H1 (cell line): ENCODE measurements around the gene TMEM116. TPM values are rescaled to one million over a fixed set of nuclear protein-coding genes. Genes with fewer than 3 reads are reported as not detected.

Experiments used
- CTCF ChIA-PET: fragments of 300-600 bp; sonication (Branson Sonifier 250); formaldehyde crosslinking; loops from one replicate; lab custom pipeline; 2021; ENCODE audit not compliant: partially characterized antibody; lab: Charles Lee
- POLR2A ChIA-PET: fragments of 300-600 bp; sonication (Branson Sonifier 250); formaldehyde crosslinking; loops from one replicate; lab custom pipeline; 2021; ENCODE audit warnings: inconsistent platforms; ENCODE audit not compliant: partially characterized antibody; lab: Charles Lee
- DNase-seq, 2 experiments: peaks; one replicate each; pipeline versions ENCODE4 v3.0.0 to v3.0.0-alpha.2; 2010 to 2022; ENCODE audit warnings: low spot score in 2 of 2, low read depth in 1 of 2, mixed read lengths in 1 of 2
- FAIRE-seq: peaks from 2 replicates; lab custom pipeline; 2011; peaks lifted over from hg19 to GRCh38; lab: Jason Lieb, UNC
- H2AFZ ChIP-seq: 2 replicates; pipeline ENCODE4 v1.8.1; 2012; ENCODE audit warnings: low read length, inconsistent platforms
- H2AK5ac ChIP-seq: 2 replicates; pipeline ENCODE4 v1.6.1; 2013; ENCODE audit warnings: low read depth, low read length
- H2BK120ac ChIP-seq: replicated peaks from 2 replicates; pipeline ENCODE3; 2013; ENCODE audit warnings: low read depth, low read length, inconsistent platforms
- H2BK12ac ChIP-seq: 2 replicates; pipeline ENCODE4 v1.6.1; 2013; ENCODE audit warnings: low read depth, low read length
- H2BK15ac ChIP-seq: 2 replicates; pipeline ENCODE4 v1.6.1; 2013; ENCODE audit warnings: low read length
- H2BK20ac ChIP-seq: 2 replicates; pipeline ENCODE4 v1.6.1; 2013; ENCODE audit warnings: low read length
- H2BK5ac ChIP-seq: 2 replicates; pipeline ENCODE4 v1.6.1; 2013; ENCODE audit warnings: low read depth, low read length
- H3K14ac ChIP-seq: 2 replicates; pipeline ENCODE4 v1.6.1; 2013; ENCODE audit warnings: inconsistent platforms; ENCODE audit not compliant: insufficient read length
- H3K18ac ChIP-seq: 2 replicates; pipeline ENCODE4 v1.6.1; 2013; ENCODE audit warnings: low read length; ENCODE audit errors: extremely low read depth
- H3K23ac ChIP-seq: 2 replicates; pipeline ENCODE4 v1.6.1; 2013; ENCODE audit warnings: inconsistent platforms; ENCODE audit not compliant: insufficient read length
- H3K23me2 ChIP-seq: 2 replicates; pipeline ENCODE4 v1.6.1; 2013; ENCODE audit warnings: low read depth, low read length
- H3K27ac ChIP-seq: 2 replicates; pipeline ENCODE4 v1.6.1; 2011; ENCODE audit warnings: low read depth, low read length, inconsistent platforms
- H3K27me3 ChIP-seq, 4 experiments: replicated peaks in 1 of 4; 1 replicate in 1 of 4; 2 replicates in 3 of 4; pipeline versions ENCODE4 v1.6.1 to v1.8.1; 2011 to 2013; ENCODE audit warnings: low read length in 3 of 4, mild to moderate bottlenecking in 3 of 4, inconsistent platforms in 2 of 4, mixed read lengths in 2 of 4, moderate library complexity in 1 of 4; ENCODE audit not compliant: control insufficient read depth in 3 of 4, insufficient read depth in 3 of 4; ENCODE audit errors: extremely low read depth in 1 of 4
- H3K36me3 ChIP-seq, 4 experiments: 2 replicates each; pipeline versions ENCODE4 v1.6.1 to v1.8.1; 2011 to 2013; ENCODE audit warnings: mild to moderate bottlenecking in 4 of 4, low read length in 3 of 4, moderate library complexity in 2 of 4, control low read depth in 1 of 4, inconsistent platforms in 1 of 4; ENCODE audit not compliant: insufficient read depth in 4 of 4, control insufficient read depth in 2 of 4
- H3K4ac ChIP-seq: replicated peaks from 2 replicates; pipeline ENCODE3; 2013; ENCODE audit warnings: low read length, low read depth, mixed read lengths, inconsistent platforms; ENCODE audit not compliant: insufficient read length
- H3K4me1 ChIP-seq, 4 experiments: replicated peaks in 1 of 4; 1 replicate in 1 of 4; 2 replicates in 3 of 4; pipeline versions ENCODE4 v1.6.1 to v1.8.1; 2011 to 2013; ENCODE audit warnings: low read length in 3 of 4, inconsistent platforms in 2 of 4, mixed read lengths in 1 of 4; ENCODE audit not compliant: insufficient read depth in 4 of 4, control insufficient read depth in 3 of 4
- H3K4me2 ChIP-seq, 2 experiments: 2 replicates each; pipeline versions ENCODE4 v1.6.1 to v1.8.1; 2011 to 2013; ENCODE audit warnings: low read depth in 2 of 2, low read length in 2 of 2, control low read depth in 1 of 2, inconsistent platforms in 1 of 2, mild to moderate bottlenecking in 1 of 2; ENCODE audit not compliant: insufficient read depth in 1 of 2
- H3K4me3 ChIP-seq, 4 experiments: fragments of 200-600, 300-600 bp in 1 of 4; sonication (generic), shearing (Covaris generic), sonication (Bioruptor Twin) in 1 of 4; 2 replicates each; pipeline versions ENCODE4 v1.5.1 to v1.8.1; 2011 to 2016; ENCODE audit warnings: low read length in 4 of 4, low read depth in 3 of 4, control low read depth in 2 of 4, inconsistent platforms in 2 of 4, mild to moderate bottlenecking in 2 of 4, mixed read lengths in 1 of 4, moderate library complexity in 1 of 4; ENCODE audit not compliant: insufficient read depth in 2 of 4; ENCODE audit errors: extremely low read depth in 1 of 4
- H3K56ac ChIP-seq: replicated peaks from 2 replicates; pipeline ENCODE3; 2013; ENCODE audit warnings: low read depth, mild to moderate bottlenecking, mixed read lengths, low read length, inconsistent platforms; ENCODE audit not compliant: insufficient read length
- H3K79me1 ChIP-seq: 2 replicates; pipeline ENCODE4 v1.6.1; 2013; ENCODE audit warnings: low read depth, low read length, control low read depth
- H3K79me2 ChIP-seq, 2 experiments: 2 replicates each; pipeline versions ENCODE4 v1.6.1 to v1.8.1; 2012 to 2013; ENCODE audit warnings: low read length in 2 of 2, mild to moderate bottlenecking in 2 of 2, inconsistent platforms in 1 of 2; ENCODE audit not compliant: insufficient read depth in 2 of 2, control insufficient read depth in 1 of 2
- H3K9ac ChIP-seq, 4 experiments: replicated peaks in 1 of 4; 1 replicate in 1 of 4; 2 replicates in 3 of 4; pipeline versions ENCODE4 v1.6.1 to v1.8.1; 2011 to 2013; ENCODE audit warnings: low read depth in 3 of 4, low read length in 3 of 4, control low read depth in 2 of 4, mild to moderate bottlenecking in 2 of 4, moderate library complexity in 2 of 4, inconsistent platforms in 1 of 4; ENCODE audit errors: extremely low read depth in 1 of 4
- H3K9me3 ChIP-seq, 2 experiments: 2 replicates each; pipeline versions ENCODE4 v1.6.1 to v1.8.1; 2012 to 2013; ENCODE audit warnings: mild to moderate bottlenecking in 2 of 2, moderate library complexity in 2 of 2, control low read depth in 1 of 2, inconsistent platforms in 1 of 2, low read depth in 1 of 2, low read length in 1 of 2, mixed read lengths in 1 of 2; ENCODE audit not compliant: insufficient read depth in 2 of 2
- H4K20me1 ChIP-seq, 2 experiments: replicated peaks in 1 of 2; 2 replicates each; pipeline versions ENCODE3 to v1.8.1; 2011 to 2013; ENCODE audit warnings: inconsistent platforms in 2 of 2, low read length in 2 of 2, mild to moderate bottlenecking in 1 of 2; ENCODE audit not compliant: insufficient read depth in 2 of 2, control insufficient read depth in 1 of 2
- H4K5ac ChIP-seq: 2 replicates; pipeline ENCODE4 v1.6.1; 2013; ENCODE audit warnings: low read length, low read depth, mixed read lengths, inconsistent platforms; ENCODE audit not compliant: insufficient read length
- H4K8ac ChIP-seq: 2 replicates; pipeline ENCODE4 v1.8.0; 2013; ENCODE audit warnings: mild to moderate bottlenecking, moderate library complexity, low read length, inconsistent platforms; ENCODE audit not compliant: insufficient read depth; ENCODE audit errors: extremely low read depth
- H4K91ac ChIP-seq: replicated peaks from 2 replicates; pipeline ENCODE3; 2013; ENCODE audit warnings: low read length, mixed read lengths, inconsistent platforms; ENCODE audit not compliant: insufficient read length
- CEBPB ChIP-seq: IDR thresholded peaks from 2 replicates; pipeline ENCODE4 v1.6.1; 2012; ENCODE audit warnings: low read depth, low read length
- JUND ChIP-seq: IDR thresholded peaks from 2 replicates; pipeline ENCODE4 v1.6.1; 2011; ENCODE audit warnings: mild to moderate bottlenecking, improper control_type of control experiment, low read length
- KDM4A ChIP-seq: IDR thresholded peaks from one replicate; pipeline ENCODE4 v1.7.1; 2012; ENCODE audit warnings: low read depth, mild to moderate bottlenecking, moderate library complexity, low read length, inconsistent platforms; ENCODE audit not compliant: severe bottlenecking
- POLR2AphosphoS5 ChIP-seq: IDR thresholded peaks from 2 replicates; pipeline ENCODE4 v1.6.1; 2011; ENCODE audit warnings: low read depth, low read length
- SRF ChIP-seq: IDR thresholded peaks from 2 replicates; pipeline ENCODE4 v1.6.1; 2011; ENCODE audit warnings: mild to moderate bottlenecking, low read depth, low read length, moderate library complexity
- TAF7 ChIP-seq: optimal IDR thresholded peaks from 2 replicates; pipeline ENCODE3; 2011; ENCODE audit warnings: low read depth, mild to moderate bottlenecking, inconsistent platforms, low read length, moderate library complexity, borderline replicate concordance
- YY1 ChIP-seq: IDR thresholded peaks from 2 replicates; pipeline ENCODE4 v1.6.1; 2011; ENCODE audit warnings: low read depth, mild to moderate bottlenecking, low read length
- ZNF274 ChIP-seq: IDR thresholded peaks from 2 replicates; pipeline ENCODE4 v1.7.0; 2012; ENCODE audit warnings: low read length, borderline replicate concordance; ENCODE audit errors: extremely low read depth
- WGBS, 2 experiments: shearing (Covaris generic) in 1 of 2; methylation state at CpG; one replicate each; pipeline versions ENCODE4 v1.1.6 to v1.1.7; 2013 to 2015; ENCODE audit warnings: low lambda C conversion rate in 2 of 2, mixed read lengths in 2 of 2, inconsistent platforms in 1 of 2, low coverage in 1 of 2, missing lambda C conversion rate in 1 of 2; ENCODE audit not compliant: insufficient replicate concordance in 2 of 2, insufficient coverage in 1 of 2, insufficient read length in 1 of 2; ENCODE audit errors: extremely low coverage in 1 of 2, missing lambda C conversion rate in 1 of 2; 5-methylcytosine and 5-hydroxymethylcytosine counted together
- polyA plus RNA-seq, 7 experiments: library from polyadenylated mRNA; depleted of rRNA in 3 of 7; stranded (reverse) in 5 of 7; unstranded in 2 of 7; fragments of >200 nt in 5 of 7; fragments of 200-250 nt in 2 of 7; gene quantifications; 1 replicate in 5 of 7; 2 replicates in 1 of 7; 4 replicates in 1 of 7; pipeline versions ENCODE4 v1.2.1 to v1.2.3, GENCODE V29; 2011 to 2013; ENCODE audit warnings: missing spikeins in 2 of 7, mixed read lengths in 2 of 7
- total RNA-seq: library from RNA; stranded (reverse); fragmentation: NEBNext Ultra II Directional; extraction: Animal tissue kit (Norgen Biotek cat#: 25700); gene quantifications from 2 replicates; pipeline ENCODE4 v1.2.1, GENCODE V29; 2021

TMEM116 gene
- total and polyA plus RNA-seq, 2 of the 8 experiments (the other 6 are each of a cell fraction or from before 2014, with no cell fraction given): 8.1 to 25.2 TPM

- Histone ChIP-seq H2BK12ac (no peak overlapping the region), H3K23me2 (no peaks in the 10 kb centered on the region), H3K14ac (no peak overlapping the region), H3K9ac (no peak overlapping the region; a peak in 1 of 7 replicates), H2AFZ (no peak overlapping the region), H2BK15ac (no peak overlapping the region), H4K8ac (no peak overlapping the region), H3K36me3 (peaks cover 9 to 70% (median 38%) of the 10 kb centered on the region in 4 experiments), H2BK5ac (no peak overlapping the region), H3K79me2 (peaks cover 4 to 58% of the 10 kb centered on the region in 2 experiments), H2BK120ac (no peak overlapping the region), H3K4me1 (peaks cover 0 to 2% (median 0%) of the 10 kb centered on the region in 4 experiments; a peak in 1 of 7 replicates), H3K79me1 (peaks cover 25% of the 10 kb centered on the region), H2BK20ac (no peak overlapping the region), H4K91ac (no peak overlapping the region), H3K56ac (no peak overlapping the region), H3K4me3 (no peak overlapping the region), H3K9me3 (no peaks in the 10 kb centered on the region), H3K27me3 (no peaks in the 10 kb centered on the region), H2AK5ac (no peak overlapping the region; the same call in 1 of the 2 replicates), H3K4ac (no peak overlapping the region), H3K18ac (no peak overlapping the region), H3K4me2 (no peak overlapping the region), H3K27ac (no peak overlapping the region), H4K20me1 (peaks cover 22 to 27% of the 10 kb centered on the region in 2 experiments), H3K23ac (no peak overlapping the region), H4K5ac (no peak overlapping the region)
- POLR2A ChIA-PET: interaction anchor here (0.6 to 5.6 kb wide), 9 partner anchors 7 to 185 kb away, joined by 3 to 88 read pairs (median 5); partner anchors contain the start of genes ERP29, MAPKAPK5 and TMEM116
- no peak for TF ChIP-seq SRF
- no peak for TF ChIP-seq KDM4A
- TF ChIP-seq JUND: no peak
- no peak for TF ChIP-seq YY1
- TF ChIP-seq CEBPB: no peak
- TF ChIP-seq TAF7: no peak
- TF ChIP-seq POLR2AphosphoS5: peak; percentile 68
- TF ChIP-seq ZNF274: no peak
- 93% methylated on average over 8 of the region's 8 CpGs; no CpG with 5 or more reads in 1 of the 2 experiments for WGBS, 2 experiments
- FAIRE-seq (no peak), DNase-seq (no peak)
- CTCF ChIA-PET: interaction anchor here (1.1 to 1.7 kb wide), 4 partner anchors 19 to 180 kb away, joined by 3 to 7 read pairs (median 4); no protein-coding TSS in a partner anchor
These were observed 8.0 kb upstream of the TMEM116 start for GRCh38 chr12:112020947-112021457.
